GM11168 (cell line): Measurements from ENCODE around the gene DNAJC16.
"Not testable (repeated sequence)": the region's sequence is repeated elsewhere in the genome, so short reads cannot be mapped to it uniquely, and the experiment has no call there.

Experiments
- in situ Hi-C: fragments of 300-500 bp; cut with MboI; formaldehyde crosslinking; loops from one replicate; pipeline ENCODE4 v1.12.0; 2022; ENCODE audit warnings: low sequenced_read_pairs; ENCODE audit not compliant: unreplicated experiment

DNAJC16 gene

DNA sequence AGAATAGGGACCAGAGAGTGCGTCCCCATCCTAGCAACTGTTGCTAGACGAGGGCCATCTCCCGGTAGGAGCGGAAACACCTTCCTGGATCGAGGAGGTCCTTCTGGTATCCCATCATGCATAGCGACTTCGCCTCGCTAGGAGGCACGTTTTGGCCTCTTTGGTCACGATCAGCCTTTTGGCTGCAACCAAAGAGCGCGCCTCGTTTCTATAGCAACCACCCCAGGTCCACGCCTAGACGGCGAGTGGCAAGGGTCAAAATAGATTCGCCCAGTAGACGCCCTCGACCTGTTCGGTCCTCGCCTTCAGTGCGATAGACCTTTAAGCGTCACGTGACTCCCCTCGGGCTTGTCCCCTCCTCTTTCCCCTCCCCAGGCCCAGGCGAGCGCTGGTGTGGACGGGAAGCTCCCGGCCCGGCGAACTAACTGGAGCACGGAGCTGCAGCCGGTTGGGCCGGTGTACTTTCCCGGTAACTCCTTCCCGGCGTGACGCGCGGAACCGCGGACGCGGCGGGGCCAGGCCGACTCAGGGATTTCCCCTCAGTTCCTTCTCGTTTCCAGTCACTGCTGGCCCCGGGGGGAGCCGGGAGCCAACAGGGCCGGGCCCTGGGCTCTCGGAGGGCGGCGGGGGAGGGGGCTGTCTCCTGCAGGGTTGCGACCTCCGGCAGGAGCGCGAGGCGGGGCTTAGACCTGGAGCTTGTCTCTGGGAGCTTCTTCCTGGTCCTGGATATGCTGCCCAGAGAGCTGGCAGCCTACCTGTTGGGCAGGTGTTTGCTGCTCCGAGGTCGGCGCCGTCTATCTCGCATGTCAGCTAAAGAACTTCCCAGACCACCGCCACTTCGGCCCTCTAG, at the start of gene DNAJC16:
DNAJC16 (plus strand) TSS at position 359 of the 850 bp plus-strand sequence. CDS start 2,258 bp downstream, outside the sequence.
- in situ Hi-C loops: no loop called here

DNA sequence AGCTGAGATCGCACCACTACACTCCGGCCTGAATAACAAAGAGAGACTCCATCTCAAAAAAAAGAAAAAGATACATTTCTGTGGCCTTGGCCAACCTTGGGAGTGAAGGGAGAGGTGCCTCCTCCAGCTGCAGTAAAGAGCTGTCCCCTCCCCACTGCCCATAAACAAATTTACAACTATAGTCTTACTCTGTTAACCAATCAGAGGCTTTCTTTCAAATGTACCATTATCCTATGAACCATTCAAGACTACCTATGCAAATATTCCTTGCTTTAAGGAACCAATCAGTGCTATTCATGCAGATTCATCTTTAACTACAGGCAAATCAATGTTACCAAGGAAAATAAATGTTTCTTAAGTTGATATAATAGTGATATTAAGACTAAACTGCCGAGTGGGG, 49.7 kb upstream of the DNAJC16 start:
- in situ Hi-C loops: no loop called here

DNA sequence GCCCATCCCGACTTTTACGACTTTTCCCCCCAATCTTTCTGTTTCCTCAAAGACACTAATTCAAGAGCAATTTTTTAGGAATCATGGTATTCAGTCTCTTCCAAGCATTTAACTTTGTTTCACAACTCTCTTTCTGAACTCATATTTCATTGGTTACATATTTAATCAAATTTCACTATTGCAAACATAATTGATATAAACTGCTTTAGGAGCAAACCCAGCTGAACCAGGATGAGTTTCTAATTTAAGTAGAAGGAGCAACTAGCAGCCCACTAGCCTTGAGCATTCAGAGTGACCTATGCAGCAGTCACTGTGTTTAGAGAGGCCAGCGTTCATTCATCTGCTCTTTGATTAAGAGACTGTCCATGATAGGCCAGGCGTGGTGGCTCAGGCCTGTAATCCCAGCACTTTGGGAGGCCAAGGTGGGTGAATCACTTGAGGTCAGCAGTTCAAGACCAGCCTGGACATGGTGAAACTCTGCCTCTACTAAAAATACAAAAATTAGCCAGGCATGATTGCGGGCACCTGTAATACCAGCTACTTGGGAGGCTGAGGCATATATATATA, 48.9 kb upstream of the DNAJC16 start:
- in situ Hi-C loops: no loop called here

DNA sequence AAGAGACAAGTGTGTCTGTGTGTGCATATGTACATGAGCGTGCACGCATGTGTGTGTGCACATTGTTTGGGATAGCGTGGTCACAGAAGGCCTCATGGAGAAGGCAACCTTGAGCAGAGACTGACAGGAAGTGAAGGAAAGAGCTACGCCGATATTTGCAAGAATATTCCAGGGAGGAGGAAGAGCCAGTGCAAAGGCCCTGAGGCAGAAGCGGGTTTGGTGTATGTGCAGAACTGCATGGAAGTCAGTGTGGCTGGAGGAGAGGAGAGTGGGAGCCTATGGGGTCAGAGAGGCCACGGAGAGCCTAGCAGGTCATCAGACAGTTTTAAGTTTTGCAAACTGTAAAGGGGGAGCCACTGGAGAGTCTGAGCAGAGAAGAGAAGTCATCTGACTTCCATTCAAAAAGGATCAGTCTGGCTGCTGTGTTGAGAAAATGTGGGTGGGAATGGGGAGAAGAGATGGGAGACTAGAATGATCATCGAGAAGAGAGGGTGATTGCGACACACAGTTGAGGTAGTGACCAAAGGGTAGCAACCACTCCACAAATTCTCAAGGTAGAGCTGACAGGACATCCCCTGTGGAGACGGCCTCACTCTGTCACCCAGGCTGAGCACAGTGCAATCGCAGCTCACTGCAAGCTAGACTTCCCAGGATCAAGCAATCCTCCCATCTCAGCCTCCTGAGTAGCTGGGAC, 46.8 kb upstream of the DNAJC16 start:
- in situ Hi-C loops: no loop called here

DNA sequence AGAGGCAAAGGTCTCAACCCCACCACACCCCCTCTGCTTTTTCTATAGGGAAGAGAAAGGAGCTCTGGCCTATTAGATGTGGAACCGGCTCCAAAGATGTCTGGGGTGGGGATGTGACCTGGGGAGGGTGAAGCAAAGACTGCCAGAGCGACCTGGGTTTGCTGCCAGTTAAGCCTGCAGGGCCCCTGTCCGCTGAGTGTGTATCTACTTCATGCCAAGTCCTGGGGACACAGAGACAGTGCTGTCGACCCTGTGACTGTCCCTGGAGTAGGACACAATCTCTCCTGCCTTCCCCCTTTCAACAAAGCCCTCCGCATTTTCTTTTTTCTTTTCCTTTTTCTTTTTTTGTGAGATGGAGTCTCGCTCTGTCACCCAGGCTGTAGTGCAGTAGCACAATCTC, 44.2 kb upstream of the DNAJC16 start:
- in situ Hi-C loops: not testable (repeated sequence)

DNA sequence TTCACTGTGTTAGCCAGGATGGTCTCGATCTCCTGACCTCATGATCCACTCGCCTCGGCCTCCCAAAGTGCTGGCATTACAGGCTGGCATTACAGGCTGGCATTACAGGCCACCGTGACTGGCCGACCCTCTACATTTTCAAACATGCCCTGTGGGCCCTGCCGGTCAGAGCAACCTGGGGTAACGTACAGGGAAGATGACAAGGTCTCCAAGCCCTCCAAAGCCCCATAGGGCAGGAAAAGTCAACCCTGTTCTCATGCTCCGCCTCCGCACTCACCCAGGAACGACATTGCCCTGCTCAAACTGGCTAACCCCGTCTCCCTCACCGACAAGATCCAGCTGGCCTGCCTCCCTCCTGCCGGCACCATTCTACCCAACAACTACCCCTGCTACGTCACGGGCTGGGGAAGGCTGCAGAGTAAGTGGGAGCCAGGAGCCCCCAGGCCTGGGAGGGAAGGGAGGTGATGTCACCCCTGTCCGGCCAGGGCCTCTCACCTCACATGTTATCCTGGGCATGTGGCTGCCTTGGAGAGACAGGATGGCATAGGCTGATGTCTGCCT, 43.6 kb upstream of the DNAJC16 start:
- in situ Hi-C loops: not testable (repeated sequence)

DNA sequence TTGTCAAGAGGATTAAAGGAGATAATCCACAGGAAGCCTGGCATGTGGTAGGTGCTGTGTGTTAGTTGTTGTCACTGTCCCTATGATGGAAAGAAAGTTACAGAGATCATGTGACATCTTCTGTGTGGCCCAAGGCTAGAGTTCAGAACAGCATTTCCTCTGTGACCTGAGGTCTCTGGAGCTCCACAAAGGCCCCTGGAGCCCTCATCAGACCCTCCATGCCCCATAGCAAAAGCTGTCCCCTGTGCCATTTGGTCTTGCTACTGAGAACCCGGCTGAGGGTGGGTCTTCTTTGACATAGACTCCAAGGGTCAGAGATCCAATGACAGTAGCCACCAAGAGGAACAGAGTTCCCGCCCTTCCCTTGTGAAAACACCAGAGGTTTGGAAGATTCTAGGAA, 42.7 kb upstream of the DNAJC16 start:
- in situ Hi-C loops: no loop called here

DNA sequence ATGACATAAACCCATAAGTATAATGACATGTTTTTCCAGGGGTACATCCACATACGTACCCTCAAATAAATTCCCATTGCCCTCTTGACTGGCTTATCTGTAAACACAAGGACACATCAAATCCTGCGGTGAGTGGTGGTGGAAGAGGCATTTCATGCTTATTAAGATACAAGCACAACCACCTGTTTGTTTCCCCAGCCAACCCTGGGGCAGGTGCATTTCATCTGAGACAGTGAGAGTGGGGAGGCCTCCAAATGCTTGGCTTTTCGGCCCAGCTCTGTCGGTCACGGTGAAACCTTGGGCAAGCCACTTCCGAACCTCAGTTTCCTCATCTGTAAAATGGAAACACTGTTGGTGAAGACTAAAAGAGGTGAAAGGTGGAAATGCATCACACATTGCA, 42.2 kb upstream of the DNAJC16 start:
- in situ Hi-C loops: not testable (repeated sequence)

DNA sequence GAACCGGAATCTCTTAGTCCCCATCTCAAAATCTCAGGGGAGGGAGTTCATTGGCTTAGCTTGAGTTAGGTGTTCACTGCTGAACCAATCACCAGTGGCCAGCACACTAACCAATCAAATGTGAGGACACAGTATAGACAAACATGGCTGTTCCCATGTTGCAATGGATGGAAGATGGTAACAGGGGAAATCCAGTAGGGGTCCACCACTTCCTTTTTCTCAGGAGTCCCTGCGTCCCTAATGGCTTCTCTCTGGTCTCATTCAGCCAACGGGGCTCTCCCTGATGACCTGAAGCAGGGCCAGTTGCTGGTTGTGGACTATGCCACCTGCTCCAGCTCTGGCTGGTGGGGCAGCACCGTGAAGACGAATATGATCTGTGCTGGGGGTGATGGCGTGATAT, 41.0 kb upstream of the DNAJC16 start:
- in situ Hi-C loops: no loop called here

DNA sequence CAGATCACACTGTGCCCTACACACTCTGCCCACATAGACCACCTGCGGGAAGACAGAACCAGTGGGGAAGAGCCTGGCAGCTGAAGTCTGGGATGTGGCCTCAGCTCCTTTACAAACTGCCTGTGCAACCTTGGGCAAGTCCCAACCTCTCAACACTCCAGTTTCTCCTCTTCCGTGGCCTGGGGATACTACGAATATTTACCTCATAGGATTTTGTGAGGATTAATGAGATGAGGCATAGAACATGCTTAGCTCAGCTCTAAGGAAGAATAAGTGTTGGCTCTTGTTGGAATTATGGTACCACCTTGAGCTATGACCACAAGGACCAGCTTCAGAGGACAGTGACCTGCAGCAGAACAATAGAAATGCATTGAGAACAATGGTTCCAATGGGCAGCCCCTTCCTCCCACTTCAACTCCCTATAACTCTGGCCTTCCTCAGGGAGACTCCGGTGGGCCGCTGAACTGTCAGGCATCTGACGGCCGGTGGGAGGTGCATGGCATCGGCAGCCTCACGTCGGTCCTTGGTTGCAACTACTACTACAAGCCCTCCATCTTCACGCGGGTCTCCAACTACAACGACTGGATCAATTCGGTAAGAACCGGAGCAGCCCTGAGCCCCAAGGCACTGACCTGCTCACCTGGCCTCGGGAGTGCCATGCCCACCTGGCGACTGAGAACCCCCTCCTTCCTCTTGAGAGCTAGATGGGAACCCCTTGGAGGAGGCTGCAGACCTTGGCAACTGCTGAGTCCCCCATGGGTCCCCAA, 39.6 kb upstream of the DNAJC16 start:
- in situ Hi-C loops: not testable (repeated sequence)

DNA sequence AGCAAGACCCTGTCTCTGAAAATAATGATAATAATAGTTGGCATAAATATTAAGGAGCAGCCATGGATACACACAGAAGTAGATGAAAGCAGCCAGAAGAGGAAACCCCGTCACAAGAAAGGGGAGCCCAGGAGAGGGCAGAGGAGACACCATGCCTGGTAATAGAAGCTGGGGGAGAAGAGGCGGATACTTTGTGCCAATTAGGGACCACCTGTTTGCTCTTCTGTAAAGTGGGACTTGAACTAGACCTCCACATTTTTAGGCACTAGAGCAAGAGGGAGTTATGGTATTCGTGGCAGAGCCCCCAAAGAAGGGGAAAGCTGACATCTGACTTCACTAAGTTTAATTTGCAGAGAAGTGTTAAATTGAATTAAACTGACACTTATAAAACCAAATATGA, 38.3 kb upstream of the DNAJC16 start:
- in situ Hi-C loops: no loop called here

DNA sequence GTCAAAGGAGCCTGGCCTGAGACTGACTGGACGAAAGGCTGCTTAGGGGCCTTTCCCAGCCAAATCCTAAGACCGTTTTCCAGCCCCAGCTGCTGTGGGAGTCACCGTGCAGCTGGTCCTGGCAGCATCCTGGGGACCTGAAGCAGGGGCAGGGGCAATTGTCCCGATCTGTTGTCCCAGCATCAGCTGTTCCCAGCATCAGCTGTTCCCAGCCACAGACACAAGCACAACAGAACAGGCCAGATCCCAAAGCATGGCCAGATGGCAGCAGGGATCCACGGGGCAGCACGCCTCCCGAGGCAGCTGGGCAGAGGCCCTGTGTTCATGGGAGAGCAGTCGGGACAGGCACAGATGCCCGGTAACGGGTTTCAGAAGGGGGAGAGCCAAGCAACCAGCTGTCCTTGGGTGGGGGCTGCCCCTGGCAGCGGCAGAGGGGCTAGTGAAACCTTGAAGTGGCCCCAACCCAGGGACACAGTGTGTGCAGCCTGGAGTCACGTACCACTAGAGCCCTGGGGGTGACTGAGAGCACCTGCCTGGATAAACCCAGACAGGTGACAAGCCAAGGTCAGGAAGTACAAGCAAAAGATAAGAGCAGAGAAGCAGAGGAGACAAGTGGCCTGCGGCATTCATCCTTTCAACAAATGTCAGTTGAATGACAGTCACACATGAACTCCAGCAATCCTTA, 37.5 kb upstream of the DNAJC16 start:
- in situ Hi-C loops: no loop called here

DNA sequence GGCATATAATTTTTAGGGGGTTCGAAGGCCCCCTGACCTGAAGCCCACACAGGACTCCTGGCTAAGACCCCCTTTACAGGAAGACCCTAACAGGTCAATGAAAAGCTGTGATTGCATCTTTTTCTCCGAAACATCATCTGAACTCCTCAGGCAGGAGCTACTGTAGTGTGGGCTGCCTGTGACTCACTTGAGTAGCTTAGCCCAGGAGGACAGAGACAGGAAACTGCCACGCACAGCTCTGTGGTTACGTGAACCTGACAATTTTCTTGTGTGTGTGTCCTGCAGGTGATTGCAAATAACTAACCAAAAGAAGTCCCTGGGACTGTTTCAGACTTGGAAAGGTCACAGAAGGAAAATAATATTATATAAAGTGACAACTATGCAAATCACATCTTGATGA, 35.6 kb upstream of the DNAJC16 start:
- in situ Hi-C loops: not testable (repeated sequence)

DNA sequence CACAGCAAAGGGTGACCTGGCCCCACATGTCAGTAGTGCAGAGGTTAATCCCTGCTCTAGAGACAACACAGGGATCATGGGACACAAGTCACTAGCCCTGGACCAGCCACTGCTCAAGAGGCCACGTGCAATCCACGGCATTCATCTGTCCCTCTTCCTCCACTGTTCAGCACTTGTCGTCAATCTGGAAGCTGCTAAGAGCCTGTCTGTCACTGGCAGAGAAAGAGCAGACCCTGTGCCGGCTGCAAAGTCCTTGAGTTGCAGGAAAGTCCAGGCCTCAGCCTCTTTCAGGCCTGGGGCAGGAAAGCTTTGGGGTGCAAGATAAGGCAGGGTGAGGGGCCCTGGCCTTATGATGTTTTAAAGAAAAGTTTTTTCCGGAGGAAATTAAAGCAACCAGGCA, 34.1 kb upstream of the DNAJC16 start:
- in situ Hi-C loops: no loop called here

DNA sequence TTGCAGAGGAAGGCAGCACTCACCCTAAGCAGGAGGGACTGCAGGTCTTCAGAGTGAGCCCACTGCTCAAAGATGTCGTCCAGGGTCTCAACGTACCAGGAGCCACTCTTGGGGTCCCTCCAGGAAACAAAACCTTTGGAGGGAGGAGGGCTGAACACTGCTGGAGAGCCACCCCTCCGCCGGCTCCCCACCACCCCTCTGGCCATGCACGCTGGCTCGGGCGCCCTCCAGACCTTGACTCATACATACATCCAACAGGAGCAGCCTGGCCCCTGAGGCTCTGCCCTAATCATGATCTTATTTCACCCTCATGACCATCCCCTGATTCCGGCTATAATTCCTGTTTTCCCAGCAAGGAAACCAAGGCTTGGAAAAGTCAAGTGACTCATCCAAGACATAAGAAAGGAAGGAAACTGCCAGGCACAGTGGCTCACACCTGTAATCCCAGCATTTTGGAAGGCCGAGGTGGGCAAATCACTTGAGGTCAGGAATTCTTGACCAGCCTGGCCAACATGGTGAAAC, 32.7 kb upstream of the DNAJC16 start:
- in situ Hi-C loops: no loop called here

DNA sequence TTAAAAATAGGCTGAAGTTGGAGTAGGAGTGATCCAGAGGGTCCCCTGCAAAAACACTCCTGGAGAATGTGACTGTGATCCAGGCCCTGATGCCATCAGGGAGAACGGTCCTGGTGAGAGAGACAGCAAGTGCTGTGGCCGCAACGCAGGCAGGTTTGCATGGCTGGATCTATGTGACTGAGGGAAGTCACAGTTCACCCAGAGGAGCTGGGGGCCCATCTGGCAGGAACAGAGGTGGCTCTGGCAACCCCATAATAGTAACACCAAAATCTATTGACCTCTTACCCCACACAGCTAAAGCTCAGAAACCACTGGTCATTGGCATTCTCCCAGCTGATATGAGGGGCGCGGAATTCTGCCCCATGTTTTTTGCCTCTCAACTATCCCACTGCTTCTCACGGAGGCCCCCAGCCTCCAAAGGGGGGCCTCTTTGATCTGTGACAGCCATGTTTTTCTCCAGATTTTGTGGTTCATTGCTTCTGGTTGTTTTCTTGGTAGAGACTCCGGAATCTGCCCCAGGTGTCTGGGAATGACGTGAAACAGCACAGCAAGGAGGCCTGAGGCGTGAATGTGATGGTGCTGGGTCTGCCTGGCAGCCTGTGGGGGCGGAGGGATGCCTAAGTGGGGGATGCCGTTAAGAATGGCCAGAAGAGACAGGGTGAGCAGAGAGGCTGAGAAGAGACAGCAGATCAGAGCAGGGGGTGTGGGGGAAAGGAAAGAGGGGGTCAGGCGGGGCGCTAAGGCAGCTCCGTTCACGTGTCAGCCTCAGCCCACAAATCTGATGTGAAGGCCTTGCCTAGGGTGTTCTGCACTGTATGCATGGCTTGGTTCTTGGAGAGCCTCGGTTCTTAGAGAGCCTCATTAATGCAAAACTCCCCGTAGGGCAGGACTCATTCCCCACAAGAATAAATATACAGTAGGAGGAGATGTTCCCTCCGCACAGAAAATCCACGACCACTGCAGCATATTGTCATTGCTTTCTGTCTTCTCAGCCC, 26.2 kb upstream of the DNAJC16 start:
- in situ Hi-C loops: no loop called here

DNA sequence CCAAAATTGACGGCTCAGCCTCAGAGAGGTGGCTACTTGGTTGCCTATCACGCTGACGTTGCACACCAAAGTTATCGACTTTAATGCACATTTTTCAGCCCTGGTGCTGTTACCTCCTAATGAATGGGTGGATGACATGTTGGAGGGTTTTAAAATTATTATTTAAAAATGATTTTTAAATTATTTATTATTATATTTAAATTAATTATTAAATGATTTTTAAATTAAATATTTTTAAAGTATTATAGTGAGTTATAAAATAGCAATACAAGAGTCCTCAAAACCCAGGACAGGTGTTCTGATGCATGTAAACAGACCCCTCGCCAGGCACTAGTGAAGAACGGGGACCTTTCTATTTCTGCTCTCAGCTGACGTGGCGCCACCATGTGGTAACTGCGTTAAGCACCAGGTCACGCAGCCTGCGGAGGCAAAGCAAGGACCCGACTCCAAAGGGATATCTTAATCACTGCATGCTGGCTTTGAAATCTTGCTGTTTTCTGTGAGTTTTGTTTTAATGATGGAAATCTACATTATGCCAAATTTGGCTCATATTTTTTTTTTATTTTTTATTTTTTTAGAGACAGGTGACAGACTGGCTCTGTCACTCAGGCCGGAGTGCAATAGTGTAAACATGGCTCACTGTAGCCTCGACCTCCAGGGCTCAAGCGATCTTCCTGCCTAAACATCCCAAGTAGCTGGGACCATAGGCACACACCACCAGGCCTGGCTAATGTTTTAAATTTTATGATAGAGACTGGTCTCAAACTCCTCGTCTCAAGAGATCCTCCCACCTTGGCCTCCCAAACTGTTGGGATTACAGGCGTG, 25.2 kb upstream of the DNAJC16 start:
- in situ Hi-C loops: no loop called here
